GM19395 (cell line): Measurements from ENCODE around the gene ARHGAP25.

ENCODE experiments used
- ATAC-seq: cut with Tn5 transposase; IDR thresholded peaks from one replicate; pipeline ENCODE4 v1.9.1; 2021; ENCODE audit warnings: mild to moderate bottlenecking, moderate library complexity; ENCODE audit not compliant: unreplicated experiment

ARHGAP25 gene

GRCh38 chr2:68765739-68766375 is 31.2 kb downstream of the ARHGAP25 start:
- ATAC-seq, result no peak

DNA sequence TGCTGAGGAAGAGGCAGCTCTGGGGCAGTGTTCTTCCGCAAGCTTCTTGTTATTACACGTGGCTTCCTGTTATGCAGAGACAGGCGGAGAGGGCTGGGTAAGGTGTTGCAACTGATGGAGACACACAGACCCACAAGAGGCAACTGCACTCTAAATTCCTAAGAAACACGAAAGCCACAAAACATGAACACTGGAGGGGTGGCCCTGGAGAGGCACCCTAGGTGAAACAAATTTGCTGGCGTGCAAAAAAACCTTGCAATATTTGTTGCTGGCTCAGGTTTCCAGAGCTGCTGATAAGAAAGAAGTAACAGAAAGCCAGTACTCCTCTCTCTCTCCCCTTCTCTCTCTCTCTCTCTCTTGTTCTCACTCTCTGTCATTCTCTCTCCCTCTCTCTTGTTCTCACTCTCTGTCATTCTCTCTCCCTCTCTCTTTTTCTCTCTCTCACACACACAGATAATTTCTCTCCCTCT is 31.8 kb downstream of the ARHGAP25 start:
- ATAC-seq, result peak; percentile 50

- peak; percentile 52 for ATAC-seq
These were observed 32.7 kb downstream of the ARHGAP25 start for GRCh38 chr2:68767031-68767961.

GRCh38 chr2:68767996-68768395 is 33.4 kb downstream of the ARHGAP25 start:
- ATAC-seq, result no peak

- ATAC-seq, result no peak
These were observed 33.9 kb downstream of the ARHGAP25 start for GRCh38 chr2:68768461-68768860.

- no peak for ATAC-seq
These were observed 34.3 kb downstream of the ARHGAP25 start for GRCh38 chr2:68768951-68769350.

GRCh38 chr2:68769586-68770270 is 35.1 kb downstream of the ARHGAP25 start:
- no peak for ATAC-seq

DNA sequence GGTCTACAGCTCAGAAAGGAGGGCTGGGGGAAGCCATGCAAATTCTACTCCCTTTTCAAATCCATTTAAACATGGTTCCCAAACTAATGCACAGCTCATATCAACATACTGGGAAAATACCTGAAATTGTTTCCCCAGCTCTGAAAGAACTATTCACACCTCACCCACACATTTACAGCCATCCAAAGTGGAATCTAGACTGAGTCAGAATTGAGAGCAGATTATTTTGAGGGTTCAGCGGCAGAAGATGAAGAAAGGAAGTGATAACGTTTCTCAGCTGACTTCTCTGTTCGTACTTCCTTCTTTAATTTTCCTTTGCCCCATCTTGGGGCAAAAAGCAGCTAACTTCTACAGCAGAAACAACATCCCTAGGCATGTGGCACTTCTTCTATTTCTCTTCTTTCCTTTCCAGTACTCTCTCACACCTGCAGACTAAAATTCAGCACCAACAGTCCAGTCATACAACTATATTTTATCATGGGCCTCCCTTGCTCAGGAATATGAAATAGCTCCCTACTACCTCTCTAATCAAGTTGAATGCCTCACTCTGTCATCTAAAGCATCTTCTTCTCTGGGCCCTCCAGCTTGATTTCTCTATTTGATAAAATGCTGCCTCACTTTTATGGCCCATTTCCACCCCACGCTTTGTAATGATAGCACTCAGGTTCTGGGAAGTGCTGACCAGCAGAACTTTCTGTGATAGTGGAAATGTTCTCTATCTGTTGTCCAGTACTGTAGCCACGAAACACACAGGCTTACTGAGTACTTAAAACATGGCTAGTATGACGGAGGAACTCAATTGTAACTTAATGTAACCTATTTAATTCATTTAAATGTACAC is 35.9 kb downstream of the ARHGAP25 start:
- no peak for ATAC-seq

DNA sequence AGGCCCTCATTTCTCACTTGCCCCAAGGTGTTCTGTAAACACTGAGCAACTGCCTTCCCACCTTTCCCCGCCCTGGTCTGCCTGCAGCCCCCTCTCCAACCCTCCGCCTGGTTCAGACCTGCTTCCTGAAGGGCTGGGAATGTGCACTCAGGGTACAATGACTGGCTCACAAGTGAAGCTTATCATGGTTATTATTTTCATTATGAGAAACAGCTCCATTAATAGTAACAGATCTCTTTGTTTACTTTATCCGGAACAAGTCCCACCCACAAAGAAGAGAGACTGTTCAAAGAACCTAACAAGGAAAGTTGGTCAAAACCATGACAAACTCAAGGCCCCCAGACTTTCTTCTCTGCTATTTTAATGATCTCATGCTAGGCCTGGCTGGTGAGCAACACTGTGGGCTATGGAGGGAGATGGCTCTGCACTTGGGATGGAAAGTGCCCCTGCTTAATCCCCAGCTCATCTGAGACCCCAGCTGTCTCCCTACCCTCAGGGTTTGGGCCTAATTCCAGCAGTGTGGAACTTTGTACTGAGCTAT is 36.7 kb downstream of the ARHGAP25 start:
- no peak for ATAC-seq

GRCh38 chr2:68772109-68772508 is 37.5 kb downstream of the ARHGAP25 start:
- ATAC-seq, result no peak

DNA sequence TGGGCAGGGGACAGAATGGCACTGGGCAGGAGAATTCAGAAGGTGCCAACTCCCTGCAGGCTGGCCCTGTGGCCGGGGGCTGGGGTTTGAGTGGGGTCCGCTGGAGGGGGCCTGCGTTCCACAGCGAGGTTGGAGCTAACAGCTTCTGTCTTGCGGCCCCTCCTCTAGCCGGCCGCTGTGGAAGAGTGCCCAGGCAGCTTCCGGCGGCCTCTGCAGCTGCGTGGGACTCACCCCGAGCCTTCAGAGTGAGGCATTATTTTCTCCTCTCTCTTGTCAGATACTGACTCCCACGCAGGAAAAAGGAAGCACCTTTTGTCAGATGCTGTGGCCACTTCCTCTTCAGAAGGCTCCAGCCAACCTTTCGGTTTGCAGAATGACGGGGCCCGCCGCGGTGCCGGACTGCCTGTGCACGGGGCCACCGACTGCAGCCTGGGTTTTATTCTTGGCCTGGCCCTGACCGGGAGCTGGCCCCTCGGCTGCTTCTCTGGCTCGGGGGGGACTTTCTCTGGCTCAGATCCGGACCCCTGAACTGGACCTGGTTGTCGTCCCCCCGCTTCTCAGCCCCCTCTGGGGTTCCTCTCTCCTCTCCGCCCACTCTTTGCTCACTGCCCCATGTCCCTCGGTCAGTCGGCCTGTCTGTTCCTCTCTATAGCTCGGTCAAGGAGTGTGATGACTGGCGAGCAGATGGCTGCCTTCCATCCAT is 40.1 kb downstream of the ARHGAP25 start:
- ATAC-seq, result peak; percentile 87

- no peak for ATAC-seq
These were observed 40.7 kb downstream of the ARHGAP25 start for GRCh38 chr2:68775272-68775842.

- ATAC-seq, result no peak
These were observed 41.5 kb downstream of the ARHGAP25 start for GRCh38 chr2:68776124-68776523.

DNA sequence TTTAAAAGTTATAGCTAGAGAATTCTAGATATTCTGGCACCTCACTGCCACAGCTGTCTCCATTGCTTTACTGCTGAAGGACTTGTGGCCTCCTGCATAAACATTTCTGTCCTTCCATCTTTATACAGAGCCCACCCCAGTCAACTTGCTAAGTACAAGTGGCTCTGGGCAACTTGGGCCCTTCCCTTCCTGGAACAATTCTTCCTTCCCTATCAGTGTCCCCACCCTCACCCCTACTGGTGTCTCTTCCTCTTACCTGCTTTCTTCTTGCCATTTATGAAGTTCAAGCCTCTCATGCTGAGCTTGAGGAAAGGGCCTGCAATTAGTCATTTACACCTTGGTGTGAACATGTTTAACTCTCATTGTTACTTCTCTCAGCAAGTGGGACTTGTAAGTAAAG is 45.0 kb downstream of the ARHGAP25 start:
- ATAC-seq, result no peak

GRCh38 chr2:68784188-68784587 is 49.6 kb downstream of the ARHGAP25 start:
- ATAC-seq, result no peak

GRCh38 chr2:68784915-68785314 is 50.3 kb downstream of the ARHGAP25 start:
- ATAC-seq, result no peak

GRCh38 chr2:68787356-68787755 is 52.7 kb downstream of the ARHGAP25 start:
- ATAC-seq, result no peak

- ATAC-seq, result peak; percentile 100
These were observed 55.0 kb downstream of the ARHGAP25 start for GRCh38 chr2:68789603-68790002.

DNA sequence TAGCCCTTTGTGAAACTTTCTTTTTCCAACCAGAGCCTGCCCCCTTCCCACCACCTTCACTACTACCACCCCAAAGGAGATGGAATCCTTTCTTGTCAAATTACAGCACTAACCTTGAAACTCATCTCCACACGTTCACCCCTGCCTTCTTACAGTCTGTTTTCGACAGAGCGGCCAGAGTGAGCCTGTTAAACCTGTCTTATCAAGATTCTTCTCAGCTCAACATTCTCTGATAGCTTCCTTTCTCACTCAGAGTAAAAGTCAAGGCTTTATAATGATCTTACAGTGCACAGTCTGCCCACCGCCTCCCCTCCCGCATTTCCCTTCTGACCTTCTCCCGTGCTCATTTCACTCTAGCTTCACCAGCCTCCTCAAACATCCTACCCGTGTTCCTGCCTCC is 56.0 kb downstream of the ARHGAP25 start:
- no peak for ATAC-seq
